ENCODE data around the gene BTBD9. TPM values are rescaled to one million over a fixed set of nuclear protein-coding genes. Genes with fewer than 3 reads are reported as not detected.

Gene BTBD9
- total RNA-seq, 2 experiments from 2014 or later, result 6.2 to 6.4 TPM

DNA sequence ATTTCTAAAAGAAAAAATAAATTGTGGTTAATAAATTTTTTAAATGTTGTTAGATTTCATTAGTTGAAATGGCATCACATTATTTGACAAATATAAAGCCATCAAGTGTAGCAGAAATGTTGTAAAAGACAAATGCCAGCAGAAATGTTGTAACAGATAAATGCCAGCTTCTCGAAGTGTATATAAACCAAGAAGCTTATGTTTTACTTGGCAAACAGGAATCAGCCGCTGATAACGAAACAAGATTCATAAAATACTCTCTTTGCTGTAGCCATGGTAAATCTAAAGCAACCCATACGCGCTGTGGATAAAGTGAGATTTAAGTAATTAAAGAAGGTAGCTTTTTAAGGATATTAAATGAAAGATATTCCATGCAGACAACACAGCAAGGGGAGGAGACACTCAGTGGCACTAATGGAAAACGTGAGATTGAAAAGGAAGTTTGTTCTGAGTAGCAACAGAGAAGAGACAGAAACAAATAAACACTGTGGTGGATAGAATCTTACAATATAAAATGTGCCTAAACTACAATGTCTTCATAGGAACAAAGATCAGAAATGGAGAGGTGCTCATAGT is 29.6 kb downstream of the BTBD9 start:
- intact Hi-C loops (cut with micrococcal nuclease), result no loop called here
- ATAC-seq (no peak), DNase-seq (no peak)
- H3K36me3 Mint-ChIP-seq (ENCODE audit: low read depth), result no peaks in the 10 kb centered on the region
- H3K9me3 Mint-ChIP-seq, result no peaks in the 10 kb centered on the region
- no peak overlapping the region for H3K27ac Mint-ChIP-seq
- POLR2A ChIA-PET, result no interaction called here
- H3K4me1 Mint-ChIP-seq (ENCODE audit: low read depth), result peaks cover 4% of the 10 kb centered on the region
- CTCF ChIA-PET, result no interaction called here
- TF ChIP-seq, protein P1, sequence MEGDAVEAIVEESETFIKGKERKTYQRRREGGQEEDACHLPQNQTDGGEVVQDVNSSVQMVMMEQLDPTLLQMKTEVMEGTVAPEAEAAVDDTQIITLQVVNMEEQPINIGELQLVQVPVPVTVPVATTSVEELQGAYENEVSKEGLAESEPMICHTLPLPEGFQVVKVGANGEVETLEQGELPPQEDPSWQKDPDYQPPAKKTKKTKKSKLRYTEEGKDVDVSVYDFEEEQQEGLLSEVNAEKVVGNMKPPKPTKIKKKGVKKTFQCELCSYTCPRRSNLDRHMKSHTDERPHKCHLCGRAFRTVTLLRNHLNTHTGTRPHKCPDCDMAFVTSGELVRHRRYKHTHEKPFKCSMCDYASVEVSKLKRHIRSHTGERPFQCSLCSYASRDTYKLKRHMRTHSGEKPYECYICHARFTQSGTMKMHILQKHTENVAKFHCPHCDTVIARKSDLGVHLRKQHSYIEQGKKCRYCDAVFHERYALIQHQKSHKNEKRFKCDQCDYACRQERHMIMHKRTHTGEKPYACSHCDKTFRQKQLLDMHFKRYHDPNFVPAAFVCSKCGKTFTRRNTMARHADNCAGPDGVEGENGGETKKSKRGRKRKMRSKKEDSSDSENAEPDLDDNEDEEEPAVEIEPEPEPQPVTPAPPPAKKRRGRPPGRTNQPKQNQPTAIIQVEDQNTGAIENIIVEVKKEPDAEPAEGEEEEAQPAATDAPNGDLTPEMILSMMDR (IDR thresholded peaks at IDR 0.05), result no peak
- no peaks in the 10 kb centered on the region for H3K27me3 Mint-ChIP-seq
- H3K4me3 Mint-ChIP-seq, result no peak overlapping the region

DNA sequence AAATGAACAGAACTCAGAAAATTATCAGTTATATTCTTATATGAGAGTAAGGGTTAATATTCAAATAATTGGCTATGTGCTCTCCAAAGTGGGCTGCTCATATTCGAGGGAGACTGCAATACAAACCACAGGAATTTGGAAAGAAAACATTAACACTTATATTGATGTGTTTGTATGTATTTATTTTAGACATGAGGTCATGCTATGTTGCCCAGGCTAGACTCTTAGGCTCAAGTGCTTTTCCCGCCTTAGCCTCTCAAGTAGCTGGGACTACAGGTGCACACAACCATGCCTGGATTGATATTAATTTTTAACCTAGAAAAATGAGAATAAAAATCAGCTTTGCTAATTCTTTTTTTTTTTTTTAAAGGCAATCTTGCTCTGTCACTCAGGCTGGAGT is 35.0 kb downstream of the BTBD9 start:
- CTCF ChIA-PET, result no interaction called here
- TF ChIP-seq, protein P1 (IDR thresholded peaks at IDR 0.05), result no peak
- no peaks in the 10 kb centered on the region for H3K27me3 Mint-ChIP-seq

DNA sequence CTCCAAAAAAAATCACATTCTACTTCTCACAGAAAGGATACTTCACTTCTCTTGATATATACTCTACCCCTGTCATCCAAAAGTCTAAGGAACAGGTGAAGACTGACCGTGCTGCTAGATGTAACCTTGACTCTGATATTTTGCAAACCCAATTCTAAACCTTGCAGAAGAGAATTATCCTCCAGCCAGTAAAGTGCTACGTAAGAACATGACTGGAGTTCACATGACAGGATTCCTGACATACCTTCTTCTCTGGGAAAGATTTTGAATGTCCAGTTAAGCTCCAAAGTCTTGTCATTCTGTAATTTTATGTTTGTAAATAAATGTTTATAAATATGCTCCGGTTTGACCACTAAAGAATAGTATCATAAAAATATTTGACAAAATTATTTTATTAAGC is 35.8 kb downstream of the BTBD9 start:
- H3K27ac Mint-ChIP-seq, result no peak overlapping the region
- TF ChIP-seq, protein P1 (IDR thresholded peaks at IDR 0.05), result no peak

More for the DNA sequence above, 35.0 kb downstream of the BTBD9 start:
- no peak overlapping the region for H3K27ac Mint-ChIP-seq
- intact Hi-C loops (cut with micrococcal nuclease), result no loop called here
- POLR2A ChIA-PET, result no interaction called here
- H3K4me1 Mint-ChIP-seq (ENCODE audit: low read depth), result no peaks in the 10 kb centered on the region
- H3K36me3 Mint-ChIP-seq (ENCODE audit: low read depth), result no peaks in the 10 kb centered on the region
- no peak for ATAC-seq
- no peak overlapping the region for H3K4me3 Mint-ChIP-seq
- no peaks in the 10 kb centered on the region for H3K9me3 Mint-ChIP-seq
- DNase-seq, result no peak

DNA sequence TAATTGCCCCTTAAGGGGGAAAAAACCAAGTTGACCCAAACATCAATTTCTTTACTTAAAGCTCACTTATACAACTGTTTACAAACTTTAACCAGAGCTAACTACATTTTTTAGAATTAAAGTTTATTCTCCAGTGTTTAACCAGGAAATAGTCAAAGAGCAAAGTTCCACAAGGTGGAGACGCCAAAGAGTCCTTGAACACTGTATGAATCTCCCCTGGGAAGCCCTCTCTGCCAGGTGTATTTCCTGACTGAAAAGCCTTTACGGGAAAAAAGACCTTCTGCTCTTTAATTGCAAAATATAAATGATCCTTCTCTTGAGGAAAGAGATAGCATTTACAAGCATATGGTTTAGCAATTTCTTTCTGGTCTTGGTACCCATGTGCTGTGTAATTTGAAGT is 36.2 kb downstream of the BTBD9 start:
- H3K4me1 Mint-ChIP-seq (ENCODE audit: low read depth), result no peaks in the 10 kb centered on the region
- ChIA-PET CTCF (no interaction called here), POLR2A (no interaction called here)
- no peak overlapping the region for H3K4me3 Mint-ChIP-seq
- H3K27ac Mint-ChIP-seq, result no peak overlapping the region
- DNase-seq, result no peak
- H3K9me3 Mint-ChIP-seq, result no peaks in the 10 kb centered on the region
- TF ChIP-seq, protein P1 (IDR thresholded peaks at IDR 0.05), result no peak
- intact Hi-C loops (cut with micrococcal nuclease), result no loop called here
- ATAC-seq, result no peak
- H3K27me3 Mint-ChIP-seq, result no peaks in the 10 kb centered on the region
- H3K36me3 Mint-ChIP-seq (ENCODE audit: low read depth), result no peaks in the 10 kb centered on the region

More for the DNA sequence above, 35.8 kb downstream of the BTBD9 start:
- H3K9me3 Mint-ChIP-seq, result no peaks in the 10 kb centered on the region
- H3K4me1 Mint-ChIP-seq (ENCODE audit: low read depth), result no peaks in the 10 kb centered on the region
- H3K27me3 Mint-ChIP-seq, result no peaks in the 10 kb centered on the region
- CTCF ChIA-PET, result no interaction called here
- POLR2A ChIA-PET, result no interaction called here
- no peak for ATAC-seq
- H3K36me3 Mint-ChIP-seq (ENCODE audit: low read depth), result no peaks in the 10 kb centered on the region
- intact Hi-C loops (cut with micrococcal nuclease), result no loop called here
- no peak overlapping the region for H3K4me3 Mint-ChIP-seq
- no peak for DNase-seq

DNA sequence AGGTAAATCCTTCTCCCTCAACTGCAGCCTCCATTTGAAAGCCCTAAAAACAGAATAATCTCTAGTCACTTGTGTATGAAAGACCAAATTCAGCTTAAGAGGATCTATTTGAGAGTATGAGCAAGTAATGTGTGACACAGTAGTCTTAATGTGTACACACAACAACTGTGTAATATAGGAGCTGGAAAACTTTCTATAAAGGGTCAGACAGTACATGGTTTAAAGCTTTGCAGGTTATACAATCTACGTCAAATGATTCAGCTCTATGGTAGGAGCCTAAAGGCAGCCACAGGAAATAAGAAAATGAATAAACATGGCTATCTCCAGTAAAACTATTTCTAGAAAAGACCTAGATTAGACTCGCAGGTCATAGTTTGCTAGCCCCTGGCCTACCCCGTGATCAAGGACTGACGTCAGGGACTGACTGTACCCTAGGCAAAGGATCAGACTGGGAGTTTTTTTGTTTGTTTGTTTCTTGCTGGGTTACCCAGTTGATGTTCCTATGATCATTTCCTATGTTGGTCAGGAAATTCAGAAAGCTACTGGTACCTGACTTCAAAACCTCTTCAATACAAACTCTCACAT is 39.7 kb downstream of the BTBD9 start:
- TF ChIP-seq, protein P1 (IDR thresholded peaks at IDR 0.05), result no peak
- H3K4me1 Mint-ChIP-seq (ENCODE audit: low read depth), result no peaks in the 10 kb centered on the region
- ChIA-PET POLR2A (interaction anchor here (0.9 to 2.0 kb wide), 2 partner anchors 16 to 531 kb away, joined by 3 to 6 read pairs; no protein-coding TSS in a partner anchor), CTCF (interaction anchor here (1.3 kb wide), 1 partner anchor 29 kb away, joined by 3 read pairs; no protein-coding TSS in a partner anchor)
- no peaks in the 10 kb centered on the region for H3K27me3 Mint-ChIP-seq
- H3K36me3 Mint-ChIP-seq (ENCODE audit: low read depth), result peaks cover 6% of the 10 kb centered on the region
- no peaks in the 10 kb centered on the region for H3K9me3 Mint-ChIP-seq
- DNase-seq (no peak), ATAC-seq (no peak)
- no peak overlapping the region for H3K4me3 Mint-ChIP-seq
- intact Hi-C loops (cut with micrococcal nuclease), result no loop called here
- H3K27ac Mint-ChIP-seq, result no peak overlapping the region
